Fibroblast of the conjunctiva (primary cell): Measurements from ENCODE around the gene TMEM139.
"Not testable (repeated sequence)": the region's sequence is repeated elsewhere in the genome, so short reads cannot be mapped to it uniquely, and the experiment has no call there.

ENCODE experiments used
- DNase-seq: peaks from one replicate; pipeline ENCODE4 v3.0.0-alpha.2; 2010; ENCODE audit warnings: low read depth

Gene TMEM139

DNA sequence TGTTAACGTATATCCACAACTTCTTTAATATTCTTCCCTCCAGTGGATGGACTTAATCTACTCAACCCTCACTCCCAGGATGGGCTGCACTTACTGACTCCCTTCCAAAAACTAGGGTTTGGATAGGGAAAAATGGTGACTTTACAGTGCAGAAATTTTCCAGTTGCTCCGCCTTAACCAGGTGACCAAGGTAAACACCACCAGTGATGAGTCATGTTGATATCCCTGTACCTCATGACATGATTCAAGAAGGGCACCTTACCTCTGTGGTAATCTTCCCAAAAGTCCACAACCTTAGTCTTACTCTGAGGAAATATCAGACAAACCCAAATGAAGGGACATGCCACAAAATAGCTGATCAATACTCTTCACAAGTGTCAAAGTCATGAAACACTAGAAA lies 25.0 kb upstream of the TMEM139 start:
- no peak for DNase-seq

DNA sequence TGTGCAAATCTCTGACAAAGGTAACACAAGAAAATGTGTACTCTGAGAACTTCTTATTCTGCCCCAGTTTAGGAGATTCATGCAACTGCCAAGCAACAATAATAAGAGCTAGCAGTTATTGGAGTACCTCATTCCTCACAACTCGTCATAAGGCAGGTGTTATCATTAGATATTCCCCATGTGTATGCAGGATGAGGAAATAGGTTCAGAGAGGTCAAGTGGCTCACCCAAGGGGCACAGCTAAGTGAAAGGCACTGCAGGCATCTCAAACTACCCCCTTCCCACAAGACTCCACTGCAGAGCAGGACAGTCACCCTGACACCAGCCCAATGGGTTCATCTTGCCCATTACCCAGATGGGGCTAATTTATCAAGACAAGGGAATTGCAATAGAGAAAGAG lies 22.9 kb upstream of the TMEM139 start:
- no peak for DNase-seq

DNA sequence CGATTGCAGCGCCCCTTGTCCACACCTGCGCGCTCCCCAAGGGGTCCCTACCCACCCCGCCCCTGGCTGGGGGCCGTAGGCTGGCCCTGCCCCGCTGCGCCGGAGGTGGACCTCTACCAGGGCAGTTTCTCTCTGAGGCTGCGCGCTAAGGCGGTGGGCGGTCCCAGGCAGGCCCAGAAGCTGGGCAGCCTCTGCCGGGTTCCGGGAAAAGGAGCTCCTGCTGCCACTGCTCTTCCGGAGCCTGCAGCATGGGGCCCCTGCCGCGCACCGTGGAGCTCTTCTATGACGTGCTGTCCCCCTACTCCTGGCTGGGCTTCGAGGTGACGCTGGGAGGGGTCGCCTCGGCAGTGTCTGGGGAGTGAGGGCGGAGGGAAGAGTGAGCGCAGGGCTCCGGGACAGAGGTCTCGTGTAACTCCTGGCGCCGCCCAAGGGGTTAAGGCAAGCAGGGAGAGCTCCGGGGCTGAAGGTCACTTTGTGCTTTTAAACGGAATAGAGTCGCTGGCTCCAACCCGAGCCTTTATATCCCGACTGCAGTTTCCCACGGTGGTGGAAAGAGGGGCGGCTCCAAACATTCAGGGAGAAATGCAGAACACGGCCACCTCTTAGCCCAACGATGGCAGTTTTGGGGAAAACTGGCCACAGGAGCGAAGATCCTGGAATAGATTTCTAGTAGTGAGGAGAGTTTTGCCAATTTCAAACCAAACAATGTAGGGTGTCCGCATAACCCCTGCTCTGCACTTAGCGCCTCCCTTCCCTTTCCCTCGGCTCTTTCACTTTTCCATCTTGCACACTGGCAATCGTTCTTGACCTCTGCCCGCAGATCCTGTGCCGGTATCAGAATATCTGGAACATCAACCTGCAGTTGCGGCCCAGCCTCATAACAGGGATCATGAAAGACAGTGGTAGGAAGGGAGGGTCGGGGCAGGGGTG lies 21.2 kb upstream of the TMEM139 start, which contains the start of gene GSTK1:
GSTK1 (plus strand) TSS at position 176 of the 930 bp plus-strand sequence; CDS start at position 249, 73 bp downstream.
- peak; percentile 31 for DNase-seq

DNA sequence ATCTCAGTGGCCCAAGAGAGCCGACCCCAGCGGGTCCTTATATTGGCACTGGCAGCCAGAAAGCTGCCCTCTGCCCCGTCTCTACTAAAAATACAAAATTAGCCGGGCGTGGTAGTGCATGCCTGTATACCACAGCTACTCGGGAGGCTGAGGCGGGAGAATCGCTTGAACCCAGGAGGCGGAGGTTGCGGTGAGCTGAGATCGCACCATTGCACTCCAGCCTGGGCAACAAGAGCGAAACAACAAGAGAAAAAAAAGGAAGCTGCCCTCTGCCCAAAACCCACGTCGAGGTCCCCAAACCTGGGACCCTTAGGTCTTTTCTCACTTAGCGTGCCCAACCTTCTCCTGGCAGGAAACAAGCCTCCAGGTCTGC lies 20.6 kb upstream of the TMEM139 start:
- DNase-seq, result not testable (repeated sequence)

DNA sequence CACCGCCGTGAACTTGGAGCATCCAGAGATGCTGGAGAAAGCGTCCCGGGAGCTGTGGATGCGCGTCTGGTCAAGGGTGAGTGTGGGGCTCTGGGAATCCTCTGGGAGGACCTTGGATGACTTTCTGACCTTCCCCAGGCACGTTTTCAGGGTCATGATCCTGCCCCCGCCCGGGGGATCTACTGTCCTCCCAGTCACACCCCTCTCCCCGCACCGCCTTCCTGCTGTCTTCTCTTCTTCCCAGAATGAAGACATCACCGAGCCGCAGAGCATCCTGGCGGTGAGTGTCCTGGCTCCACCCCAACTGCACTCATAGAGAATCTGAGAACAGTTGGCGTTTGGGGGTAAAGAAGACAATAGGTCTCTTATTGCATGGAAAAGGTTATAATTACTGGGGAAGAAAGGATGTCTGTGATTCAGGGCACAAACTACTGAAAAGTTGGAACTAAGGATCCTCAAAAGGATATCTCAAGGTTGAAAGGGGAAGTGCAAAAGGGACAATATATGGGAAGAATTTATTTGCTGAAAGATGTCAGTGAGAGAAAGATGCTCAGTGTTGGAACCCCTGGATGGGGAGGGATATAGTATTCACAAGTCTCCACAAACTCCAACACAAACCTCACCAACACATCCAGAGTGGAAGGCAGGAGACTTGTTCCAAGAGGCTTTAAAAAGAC lies 19.6 kb upstream of the TMEM139 start:
- DNase-seq, result no peak

DNA sequence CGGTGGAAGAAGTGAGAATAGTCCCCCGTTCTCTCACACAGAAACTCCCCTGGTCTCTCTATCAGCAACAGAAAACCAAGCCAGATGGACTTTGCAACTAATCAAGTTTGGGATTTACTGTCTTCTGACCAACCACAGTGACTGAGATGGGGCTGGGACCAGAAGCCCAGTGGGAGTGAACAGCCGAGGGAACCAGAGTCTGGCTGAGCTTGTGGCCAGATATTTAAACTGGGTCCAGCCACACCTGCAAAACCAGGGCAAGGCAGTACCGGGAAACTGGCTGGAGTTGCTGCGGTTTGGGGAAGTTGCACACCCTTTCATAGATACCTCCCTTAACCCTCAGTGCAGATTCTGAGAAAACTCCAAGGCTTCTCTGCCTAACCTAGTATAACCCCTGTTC lies 15.5 kb upstream of the TMEM139 start:
- DNase-seq, result no peak

DNA sequence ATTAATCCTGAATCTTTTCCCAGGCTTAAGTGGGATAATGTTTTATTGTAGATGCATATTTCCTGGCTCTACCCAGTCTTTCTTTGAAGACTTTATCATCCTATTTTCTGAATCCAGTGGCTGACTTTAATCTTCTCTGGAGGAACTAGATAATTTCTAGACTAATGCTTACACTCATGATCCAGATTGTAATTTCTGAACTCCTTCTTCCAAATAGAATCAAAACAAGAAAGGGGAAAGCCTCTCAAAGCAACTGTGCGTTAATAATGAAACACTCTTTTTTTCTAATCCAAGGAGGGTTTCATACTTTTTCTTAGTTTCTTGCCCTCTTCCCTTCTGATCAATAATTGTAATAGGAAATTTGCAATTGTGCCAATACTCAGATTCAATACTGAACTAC lies 13.5 kb upstream of the TMEM139 start:
- DNase-seq, result no peak

DNA sequence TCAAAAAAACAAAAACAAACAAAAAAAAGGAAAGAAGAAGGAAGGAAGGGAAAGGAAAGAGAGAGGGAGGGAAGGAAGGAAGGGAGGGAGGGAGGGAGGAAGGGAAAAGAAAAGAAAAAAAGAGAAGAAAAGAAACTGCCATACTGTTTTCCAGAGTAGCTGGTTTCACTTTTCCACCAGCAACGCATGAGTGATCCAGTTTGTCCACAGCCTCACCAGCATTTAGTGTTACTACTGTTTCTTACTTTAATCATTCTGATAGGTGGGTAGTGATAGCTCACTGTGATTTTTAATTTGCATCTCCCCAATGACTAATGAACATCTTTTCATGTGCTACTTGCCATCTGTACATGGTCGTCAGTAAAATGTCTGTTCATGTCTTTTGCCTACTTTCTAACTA lies 11.9 kb upstream of the TMEM139 start:
- DNase-seq, result no peak

DNA sequence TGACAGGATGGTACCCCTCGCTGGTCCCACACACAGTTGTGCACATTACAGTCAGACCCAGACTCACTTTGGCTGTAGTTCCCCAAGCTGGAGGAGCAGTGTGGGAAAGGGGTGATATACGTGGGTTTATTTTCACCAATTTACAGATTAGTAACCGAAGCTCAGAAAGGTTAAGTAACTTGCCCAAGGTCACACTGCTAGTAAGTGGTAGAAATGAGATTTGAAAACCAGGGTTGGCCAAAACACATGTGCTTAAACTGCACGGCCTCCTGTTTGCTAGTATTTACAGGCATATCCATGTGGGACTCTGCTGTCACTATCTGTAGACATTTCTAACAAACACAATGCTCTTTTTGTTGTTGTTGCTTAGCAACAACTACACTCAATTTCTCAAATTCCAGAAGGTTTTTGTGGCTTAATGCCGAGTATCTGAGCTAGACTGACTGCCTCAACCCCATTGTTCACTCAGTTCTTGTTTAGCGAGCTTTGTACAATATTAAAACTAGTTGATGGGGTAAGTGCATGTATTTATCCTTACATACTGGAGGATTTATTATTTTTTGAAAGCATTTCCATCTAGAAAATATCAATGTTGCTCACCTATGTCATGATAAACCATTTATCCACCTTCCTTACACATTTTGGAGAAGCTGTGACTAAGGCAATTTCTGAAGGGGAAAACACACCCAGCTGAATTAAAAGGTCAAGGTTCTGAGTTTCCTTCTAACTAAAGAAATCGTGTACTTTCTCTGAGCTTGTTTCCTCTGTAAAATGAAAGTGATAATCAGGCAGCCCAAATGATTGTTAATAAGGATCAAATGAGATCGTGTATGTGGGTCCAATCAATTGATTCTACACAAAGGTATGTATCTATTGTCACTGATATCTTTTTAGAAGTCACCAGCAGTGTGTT lies 5.3 kb upstream of the TMEM139 start:
- DNase-seq, result peak; percentile 26

DNA sequence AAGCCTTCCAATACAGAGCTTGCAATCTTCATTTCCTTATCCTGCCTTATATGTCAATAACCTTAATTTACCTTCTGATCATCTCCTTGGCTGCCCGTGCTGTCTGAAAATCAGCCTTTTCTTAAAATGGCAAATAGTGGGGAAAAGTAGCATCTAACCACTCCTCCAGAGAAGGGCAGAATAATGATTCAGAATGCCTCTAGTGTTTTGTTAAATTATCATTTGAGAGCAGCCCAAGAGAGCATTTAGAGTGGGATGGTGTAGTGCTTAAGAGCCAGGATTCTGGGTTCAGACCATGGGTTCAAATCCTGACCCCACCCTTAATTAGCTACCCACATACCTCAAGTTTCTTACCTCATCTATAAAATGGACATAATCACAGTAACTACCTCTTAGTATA lies 4.6 kb upstream of the TMEM139 start:
- no peak for DNase-seq

DNA sequence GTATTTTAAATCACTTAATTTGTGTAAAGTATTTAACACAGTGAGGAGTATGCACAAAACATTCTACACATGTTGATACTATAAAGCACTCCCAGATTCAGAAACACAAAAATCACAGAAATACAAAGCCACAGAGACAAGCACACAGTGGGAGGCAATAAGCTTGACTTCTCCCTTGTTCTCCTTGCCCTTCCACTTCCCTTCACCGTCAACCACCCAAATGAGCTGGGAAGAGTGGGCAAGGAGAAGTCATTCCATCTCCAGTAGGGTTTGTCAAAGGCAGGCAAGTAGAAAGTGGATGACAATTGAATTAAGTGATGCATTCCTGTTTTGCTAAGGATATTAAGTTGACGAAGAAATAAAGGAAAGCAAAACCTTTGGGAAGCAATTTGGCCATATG lies 4.2 kb upstream of the TMEM139 start:
- no peak for DNase-seq

DNA sequence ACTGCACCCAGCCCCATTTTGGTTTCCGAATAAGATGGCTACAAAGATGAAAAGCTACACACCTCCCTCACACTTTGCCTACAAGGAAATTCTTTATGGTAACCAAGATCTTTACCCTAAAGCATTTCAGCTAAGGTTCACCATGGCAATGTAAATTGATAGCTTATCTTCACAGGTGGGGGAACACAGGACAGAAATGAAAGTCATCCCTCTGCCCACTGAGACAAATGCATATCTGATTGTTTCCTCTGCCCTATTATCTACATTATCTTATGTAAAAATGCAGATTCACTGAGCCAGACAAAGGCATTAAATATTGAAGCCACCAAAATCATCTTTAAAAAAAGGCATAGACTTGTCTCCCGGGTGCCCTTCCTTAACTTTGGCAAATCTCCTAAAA lies 3.2 kb upstream of the TMEM139 start:
- no peak for DNase-seq

DNA sequence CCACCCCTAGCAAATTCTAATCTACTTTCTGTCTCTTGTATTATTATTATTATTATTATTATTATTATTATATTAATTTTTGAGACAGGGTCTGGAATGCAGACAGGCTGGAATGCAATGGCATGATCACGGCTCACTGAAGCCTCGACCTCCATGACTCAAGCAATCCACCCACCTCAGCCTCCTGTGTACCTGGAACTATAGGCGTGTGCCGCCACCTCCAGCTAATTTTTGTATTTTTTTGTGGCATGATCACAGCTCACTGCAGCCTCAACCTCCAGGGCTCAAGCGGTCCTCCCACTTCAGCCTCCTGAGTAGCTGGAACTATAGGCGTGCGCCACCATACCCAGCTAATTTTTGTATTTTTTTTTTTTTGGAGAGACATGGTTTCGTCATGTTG lies 2.6 kb upstream of the TMEM139 start:
- DNase-seq, result no peak

DNA sequence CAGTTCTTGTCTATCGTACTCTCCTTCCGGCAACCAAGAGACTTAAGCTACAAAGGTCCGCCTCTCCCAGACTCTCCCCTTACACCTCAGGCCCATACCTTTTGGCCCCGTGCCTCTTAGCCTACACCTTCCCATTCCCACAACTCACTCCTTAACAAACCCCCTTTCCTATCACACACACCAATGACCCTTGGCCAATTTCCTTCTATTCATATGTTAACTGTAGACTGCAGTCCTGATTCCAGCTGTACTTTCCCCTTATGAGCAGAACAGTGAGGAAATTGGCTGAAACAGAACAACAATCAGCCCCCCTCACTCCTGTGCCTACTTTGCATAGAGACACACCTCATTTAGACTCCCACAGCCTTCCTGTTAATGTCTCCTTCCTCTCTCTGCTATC lies 1.4 kb upstream of the TMEM139 start:
- no peak for DNase-seq

DNA sequence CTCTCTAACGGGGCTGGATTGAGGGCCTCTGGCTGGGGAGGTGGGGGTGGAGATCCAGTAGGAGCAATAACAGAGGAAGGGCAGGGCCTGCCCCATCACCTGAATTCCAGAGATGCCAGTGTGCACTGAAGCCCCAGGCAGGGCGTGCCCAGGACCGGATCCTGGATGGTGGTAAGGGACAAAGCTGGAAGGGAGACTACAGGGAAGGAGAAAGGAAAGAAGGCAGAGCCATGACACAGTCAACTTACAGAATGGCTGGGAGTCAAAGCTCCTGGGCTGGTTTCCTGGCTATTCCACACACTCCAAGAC lies 666 bp downstream of the TMEM139 start:
- DNase-seq, result no peak

DNA sequence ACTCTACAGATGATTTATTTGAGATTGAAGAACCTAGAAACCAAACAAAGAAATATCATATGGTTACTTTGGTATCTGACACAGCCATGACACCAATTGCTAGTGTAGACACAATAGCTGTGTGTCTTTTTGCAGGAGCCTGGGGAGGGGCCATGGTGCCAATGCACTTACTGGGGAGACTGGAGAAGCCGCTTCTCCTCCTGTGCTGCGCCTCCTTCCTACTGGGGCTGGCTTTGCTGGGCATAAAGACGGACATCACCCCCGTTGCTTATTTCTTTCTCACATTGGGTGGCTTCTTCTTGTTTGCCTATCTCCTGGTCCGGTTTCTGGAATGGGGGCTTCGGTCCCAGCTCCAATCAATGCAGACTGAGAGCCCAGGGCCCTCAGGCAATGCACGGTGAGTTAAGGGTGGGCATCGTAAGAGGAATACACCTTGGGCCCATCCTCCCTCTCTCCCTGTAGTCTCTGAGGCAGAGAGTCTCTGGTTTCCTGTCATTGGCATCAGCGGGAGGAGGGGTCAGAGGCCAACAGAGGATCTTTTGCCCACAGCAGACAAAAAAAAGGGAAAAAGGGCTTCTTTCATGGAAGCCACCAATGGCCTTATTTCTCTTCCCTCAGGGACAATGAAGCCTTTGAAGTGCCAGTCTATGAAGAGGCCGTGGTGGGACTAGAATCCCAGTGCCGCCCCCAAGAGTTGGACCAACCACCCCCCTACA lies 1.2 kb downstream of the TMEM139 start:
- DNase-seq, result no peak

DNA sequence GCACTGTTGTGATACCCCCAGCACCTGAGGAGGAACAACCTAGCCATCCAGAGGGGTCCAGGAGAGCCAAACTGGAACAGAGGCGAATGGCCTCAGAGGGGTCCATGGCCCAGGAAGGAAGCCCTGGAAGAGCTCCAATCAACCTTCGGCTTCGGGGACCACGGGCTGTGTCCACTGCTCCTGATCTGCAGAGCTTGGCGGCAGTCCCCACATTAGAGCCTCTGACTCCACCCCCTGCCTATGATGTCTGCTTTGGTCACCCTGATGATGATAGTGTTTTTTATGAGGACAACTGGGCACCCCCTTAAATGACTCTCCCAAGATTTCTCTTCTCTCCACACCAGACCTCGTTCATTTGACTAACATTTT lies 1.7 kb downstream of the TMEM139 start:
- DNase-seq, result no peak

DNA sequence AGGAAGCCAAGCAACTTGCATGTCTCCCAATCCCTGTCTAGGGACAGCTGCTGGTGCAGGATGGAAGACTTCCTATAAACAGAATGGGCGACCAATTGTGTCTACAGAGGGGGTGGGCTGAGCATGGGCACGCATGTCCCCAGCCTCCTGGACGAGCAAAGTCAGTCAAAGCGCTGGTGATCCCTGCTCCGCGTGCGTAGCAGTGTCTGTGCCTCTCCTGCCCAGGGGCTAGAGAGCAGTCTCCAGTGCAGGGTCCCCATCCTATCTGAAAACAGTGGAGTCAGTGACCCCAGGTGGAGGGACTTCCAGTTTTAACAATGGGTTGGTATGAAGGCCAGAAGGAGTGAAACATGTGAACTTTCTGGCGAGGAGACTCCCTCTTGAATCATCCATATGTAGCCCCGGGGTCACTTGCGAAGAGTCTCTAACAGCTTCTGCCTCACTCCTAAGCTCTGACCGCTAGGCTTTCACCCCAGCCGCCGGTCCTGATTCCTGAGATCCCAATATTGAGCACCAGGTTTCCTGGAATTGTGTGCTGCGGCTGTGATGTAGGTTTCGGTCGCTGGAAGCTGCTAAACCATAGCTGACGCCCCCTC lies 2.7 kb downstream of the TMEM139 start:
- no peak for DNase-seq

DNA sequence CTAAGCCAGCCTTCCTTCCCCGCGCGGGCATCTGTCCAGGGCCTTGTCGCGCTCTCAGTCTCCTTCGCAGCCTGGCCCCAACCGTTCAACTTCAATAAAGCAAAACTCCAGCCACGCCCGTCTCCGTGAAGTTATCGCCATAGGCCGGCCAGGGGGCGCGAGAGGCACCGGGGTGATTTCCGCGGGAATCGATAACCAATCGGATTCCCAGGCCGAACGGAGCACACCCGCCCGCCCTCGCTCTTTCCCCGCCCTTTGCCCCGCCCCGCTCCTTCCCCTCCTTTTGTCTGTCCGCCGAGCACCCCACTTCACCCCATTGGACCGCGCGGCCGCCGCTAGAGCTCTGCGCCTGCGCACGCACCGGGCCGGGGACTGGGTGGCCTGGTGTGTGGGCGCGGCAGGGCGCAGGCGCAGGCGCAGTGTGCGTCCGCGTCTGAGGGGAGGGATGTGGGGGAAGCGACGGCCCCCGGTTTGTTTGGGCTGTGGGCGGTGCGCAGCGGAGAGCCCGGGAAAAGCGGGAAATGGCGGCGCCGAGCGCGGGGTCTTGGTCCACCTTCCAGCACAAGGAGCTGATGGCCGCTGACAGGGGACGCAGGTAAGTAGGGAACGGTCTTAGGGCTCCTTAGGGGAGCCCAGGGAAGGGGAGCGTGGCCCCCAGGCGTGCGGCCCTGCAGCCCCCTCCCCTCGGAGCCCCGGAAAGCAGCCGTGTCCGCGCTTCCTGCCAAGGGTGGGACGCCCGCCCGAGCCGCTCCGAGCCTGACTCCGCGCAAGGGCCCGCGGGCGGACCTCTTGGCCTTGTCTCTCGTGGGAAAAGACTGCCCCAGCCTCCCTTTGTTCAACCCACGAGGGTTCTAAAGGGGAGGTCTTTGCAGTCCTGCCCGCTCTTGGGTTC lies 3.4 kb downstream of the TMEM139 start, which contains the start of gene CASP2:
CASP2 (plus strand) TSS at position 417 of the 892 bp plus-strand sequence; CDS start at position 522, 105 bp downstream.
- peak; percentile 96 for DNase-seq

DNA sequence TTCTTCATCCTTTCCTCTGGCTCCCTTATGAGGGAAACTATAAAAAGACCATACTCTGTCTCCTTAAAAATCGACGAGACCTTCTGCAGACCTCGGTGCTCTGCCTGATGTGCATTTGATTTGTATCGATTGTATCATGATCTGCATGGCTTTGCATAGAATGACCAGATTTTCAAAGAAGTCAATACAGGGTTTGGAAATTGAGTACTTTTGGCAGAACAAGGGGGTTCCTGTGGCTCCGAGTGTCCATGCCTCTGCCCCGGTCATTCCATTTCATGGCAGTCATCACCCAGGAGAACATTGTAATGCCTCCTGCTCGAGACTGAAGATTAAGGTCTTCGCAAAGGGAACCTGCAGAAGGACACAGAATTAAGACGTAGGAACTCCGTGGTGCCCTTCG lies 4.1 kb downstream of the TMEM139 start:
- DNase-seq, result no peak
